Thyroid gland (tissue), 4 donors: ENCODE data around the gene LRRC3B. TPM values are rescaled to one million over a fixed set of nuclear protein-coding genes. Genes with fewer than 3 reads are reported as not detected.

Source experiments
- DNase-seq, 2 donors: peaks; one replicate each; pipeline ENCODE4 v3.0.0-alpha.2; 2019
- H3K27ac ChIP-seq, 3 donors: fragments of 200-600 bp; sonication (generic); 1 replicate in 2 of 3; 2 replicates in 1 of 3; pipeline ENCODE4 v1.5.1; 2016 to 2019; ENCODE audit warnings: mild to moderate bottlenecking in 1 of 3, moderate library complexity in 1 of 3
- H3K27me3 ChIP-seq: fragments of 200-600 bp; sonication (generic); one replicate; pipeline ENCODE4 v1.5.1; 2019
- H3K36me3 ChIP-seq, 2 donors: fragments of 200-600 bp; sonication (generic); one replicate each; pipeline ENCODE4 v1.5.1; 2016 to 2019
- H3K4me1 ChIP-seq, 2 donors: fragments of 200-600 bp; sonication (generic); one replicate each; pipeline ENCODE4 v1.5.1; 2017 to 2019
- H3K4me3 ChIP-seq, 3 donors: fragments of 200-600 bp; sonication (generic); replicated peaks in 1 of 3; 1 replicate in 2 of 3; 2 replicates in 1 of 3; pipeline ENCODE4 v1.5.1; 2016; ENCODE audit warnings: mild to moderate bottlenecking in 1 of 3
- H3K9me3 ChIP-seq: fragments of 200-600 bp; sonication (generic); one replicate; pipeline ENCODE4 v1.5.1; 2017
- POLR2A ChIP-seq, 2 donors: fragments of 450-650 bp; IDR thresholded peaks; one replicate each; pipeline ENCODE4 v1.6.1; 2017; ENCODE audit warnings: antibody characterized with exemption in 2 of 2, mild to moderate bottlenecking in 2 of 2, moderate library complexity in 1 of 2
- WGBS, 2 donors: methylation state at CpG; one replicate each; pipeline ENCODE4 v1.1.5; 2017; 5-methylcytosine and 5-hydroxymethylcytosine counted together
- intact Hi-C: fragments of 100-400 bp; cut with DNase I; formaldehyde crosslinking; loops from one replicate; pipeline ENCODE4 v1.15.1; 2023
- total RNA-seq, 4 donors: library from RNA; depleted of rRNA; stranded (reverse); fragments of >200 nt; gene quantifications; one replicate each; pipeline ENCODE4 v1.2.3, GENCODE V29; 2016
- TF ChIP-seq, protein P1 (sequence below), 6 experiments: fragments of 200-600 bp in 3 of 6; fragments of 450-650 bp in 3 of 6; sonication (generic) in 3 of 6; IDR thresholded peaks; one replicate each; pipeline ENCODE4 v1.5.1; 2016 to 2019; ENCODE audit warnings: antibody characterized with exemption in 6 of 6, mild to moderate bottlenecking in 2 of 6, inconsistent platforms in 1 of 6, moderate library complexity in 1 of 6

LRRC3B gene
- total RNA-seq, 4 donors from 2014 or later = under 0.01 TPM; not detected in 3

DNA sequence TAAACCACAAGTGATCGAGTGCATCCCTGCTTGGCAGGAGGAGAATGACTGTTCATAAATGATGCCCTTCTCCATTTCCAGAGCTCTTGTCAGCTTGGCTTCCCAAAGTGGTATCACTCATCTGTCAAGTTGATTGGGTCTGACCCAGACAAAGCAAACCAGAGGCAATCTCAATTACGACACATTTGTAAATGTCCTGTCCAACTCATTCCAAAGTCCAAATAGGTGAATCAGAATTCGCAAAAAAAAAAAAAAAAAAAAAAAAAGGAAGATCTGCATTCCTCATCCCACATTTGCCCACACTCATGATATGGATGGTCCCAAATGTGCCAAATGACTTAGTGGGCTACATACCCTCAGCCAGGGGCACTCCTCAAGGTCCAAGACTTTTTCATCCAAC lies 91.9 kb downstream of the LRRC3B start:
- Histone ChIP-seq H3K4me1 (no peaks in the 10 kb centered on the region), H3K9me3 (no peaks in the 10 kb centered on the region), H3K27ac (no peak overlapping the region), H3K36me3 (no peaks in the 10 kb centered on the region), H3K4me3 (no peak overlapping the region), H3K27me3 (no peaks in the 10 kb centered on the region)
- intact Hi-C loops = no loop called here
- TF ChIP-seq POLR2A (IDR thresholded peaks at IDR 0.05) = no peak
- TF ChIP-seq, protein P1, sequence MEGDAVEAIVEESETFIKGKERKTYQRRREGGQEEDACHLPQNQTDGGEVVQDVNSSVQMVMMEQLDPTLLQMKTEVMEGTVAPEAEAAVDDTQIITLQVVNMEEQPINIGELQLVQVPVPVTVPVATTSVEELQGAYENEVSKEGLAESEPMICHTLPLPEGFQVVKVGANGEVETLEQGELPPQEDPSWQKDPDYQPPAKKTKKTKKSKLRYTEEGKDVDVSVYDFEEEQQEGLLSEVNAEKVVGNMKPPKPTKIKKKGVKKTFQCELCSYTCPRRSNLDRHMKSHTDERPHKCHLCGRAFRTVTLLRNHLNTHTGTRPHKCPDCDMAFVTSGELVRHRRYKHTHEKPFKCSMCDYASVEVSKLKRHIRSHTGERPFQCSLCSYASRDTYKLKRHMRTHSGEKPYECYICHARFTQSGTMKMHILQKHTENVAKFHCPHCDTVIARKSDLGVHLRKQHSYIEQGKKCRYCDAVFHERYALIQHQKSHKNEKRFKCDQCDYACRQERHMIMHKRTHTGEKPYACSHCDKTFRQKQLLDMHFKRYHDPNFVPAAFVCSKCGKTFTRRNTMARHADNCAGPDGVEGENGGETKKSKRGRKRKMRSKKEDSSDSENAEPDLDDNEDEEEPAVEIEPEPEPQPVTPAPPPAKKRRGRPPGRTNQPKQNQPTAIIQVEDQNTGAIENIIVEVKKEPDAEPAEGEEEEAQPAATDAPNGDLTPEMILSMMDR (IDR thresholded peaks at IDR 0.05) = no peak
- DNase-seq = no peak
- 79 to 92% methylated on average over 3 of the region's 3 CpGs for WGBS, 2 donors

DNA sequence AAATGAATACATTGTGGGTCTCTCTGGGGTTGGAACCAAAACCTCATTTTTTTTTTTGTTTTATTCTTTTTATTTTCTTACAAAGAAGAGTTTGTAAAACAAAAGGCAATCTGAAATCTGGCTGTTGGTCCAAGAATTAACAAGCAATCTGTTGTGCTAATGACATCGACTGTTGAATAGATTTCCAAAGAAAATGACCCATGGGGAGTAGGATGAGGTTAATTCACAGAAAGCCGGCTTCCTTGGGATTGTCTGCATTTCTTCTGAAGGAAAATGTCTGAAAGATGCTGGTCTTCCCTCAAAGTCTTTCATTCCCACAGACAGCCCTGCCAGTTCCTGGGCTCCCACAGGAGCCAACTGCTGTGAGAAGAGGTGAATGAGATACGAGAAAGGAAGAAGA lies 92.9 kb downstream of the LRRC3B start:
- whole genome bisulfite sequencing, 2 donors = 75 to 86% methylated on average over 3 of the region's 3 CpGs
- no peaks in the 10 kb centered on the region for H3K36me3 ChIP-seq
- intact Hi-C loops = no loop called here
- H3K27me3 ChIP-seq = no peaks in the 10 kb centered on the region
- no peaks in the 10 kb centered on the region for H3K4me1 ChIP-seq
- TF ChIP-seq, protein P1 (IDR thresholded peaks at IDR 0.05) = no peak
- no peak for TF ChIP-seq POLR2A (IDR thresholded peaks at IDR 0.05)
- H3K4me3 ChIP-seq = no peak overlapping the region
- H3K9me3 ChIP-seq = no peaks in the 10 kb centered on the region
- no peak for DNase-seq
- no peak overlapping the region for H3K27ac ChIP-seq

DNA sequence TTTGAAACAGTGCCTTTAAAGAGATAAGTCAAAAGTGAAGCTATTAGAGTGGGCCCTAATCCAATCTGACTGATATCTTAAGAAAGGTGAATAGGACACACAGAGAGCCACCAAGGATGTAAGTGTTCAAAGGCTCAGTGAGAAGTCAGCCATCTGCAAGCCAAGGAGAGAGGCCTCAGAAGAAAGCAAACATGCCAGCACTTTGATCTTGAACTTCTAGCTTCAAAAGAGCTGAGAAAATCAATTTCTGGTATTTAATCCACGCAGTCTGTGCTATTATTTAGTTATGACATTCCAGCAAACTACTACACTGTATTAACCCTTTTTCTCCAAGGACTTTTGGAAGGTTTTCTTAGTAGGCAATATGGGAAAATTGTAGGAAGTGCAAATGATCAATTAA lies 95.7 kb downstream of the LRRC3B start:
- 52 to 76% methylated on average over 1 of the region's 1 CpG for WGBS, 2 donors
- no peak overlapping the region for H3K27ac ChIP-seq
- no peak for TF ChIP-seq POLR2A (IDR thresholded peaks at IDR 0.05)
- TF ChIP-seq, protein P1 (IDR thresholded peaks at IDR 0.05) = no peak
- no peak overlapping the region for H3K4me3 ChIP-seq
- H3K9me3 ChIP-seq = no peaks in the 10 kb centered on the region
- no peaks in the 10 kb centered on the region for H3K36me3 ChIP-seq
- DNase-seq = no peak
- intact Hi-C loops = no loop called here
- no peaks in the 10 kb centered on the region for H3K27me3 ChIP-seq
- H3K4me1 ChIP-seq = no peaks in the 10 kb centered on the region

DNA sequence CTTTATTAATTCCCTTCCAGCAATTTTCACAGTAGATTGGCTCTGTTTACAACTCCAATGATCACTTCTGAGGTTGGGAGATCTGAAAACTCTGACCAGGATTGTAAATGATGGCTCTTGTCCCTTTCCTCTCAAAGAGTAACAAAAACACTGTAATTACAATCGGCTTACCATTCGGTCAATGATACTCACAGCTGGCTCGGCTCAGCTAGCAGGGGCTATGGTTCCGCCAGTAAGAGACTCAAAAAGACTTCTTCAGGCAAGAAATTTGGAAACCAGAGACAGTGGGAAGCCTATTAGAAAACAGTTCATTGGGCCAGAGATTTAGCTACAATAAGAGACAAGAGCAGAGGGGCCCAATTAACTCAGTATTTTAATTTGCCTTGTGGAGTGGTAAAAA lies 96.6 kb downstream of the LRRC3B start:
- Histone ChIP-seq H3K36me3 (no peaks in the 10 kb centered on the region), H3K4me3 (no peak overlapping the region), H3K4me1 (no peaks in the 10 kb centered on the region), H3K27ac (no peak overlapping the region), H3K27me3 (no peaks in the 10 kb centered on the region), H3K9me3 (no peaks in the 10 kb centered on the region)
- WGBS, 2 donors = 28 to 44% methylated on average over 4 of the region's 4 CpGs
- intact Hi-C loops = no loop called here
- no peak for TF ChIP-seq POLR2A (IDR thresholded peaks at IDR 0.05)
- TF ChIP-seq, protein P1 (IDR thresholded peaks at IDR 0.05) = no peak
- DNase-seq = no peak

DNA sequence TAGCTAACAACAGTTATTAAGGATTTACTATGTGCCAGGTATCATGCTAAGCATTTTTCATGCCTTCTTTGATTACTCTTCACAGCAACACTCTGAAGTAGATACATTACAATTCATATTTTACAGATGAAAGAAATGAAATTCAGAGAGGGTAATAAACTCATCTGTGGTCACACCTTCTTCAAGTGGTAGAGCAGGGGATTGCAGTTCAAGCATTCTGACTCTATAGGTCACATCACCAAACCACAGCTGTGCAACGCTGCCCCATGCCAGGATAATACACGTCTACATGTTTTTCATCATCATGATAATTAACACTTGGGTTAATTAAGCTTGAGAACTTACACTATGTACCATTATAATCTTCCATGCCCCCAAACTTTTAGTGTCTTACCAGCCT lies 98.5 kb downstream of the LRRC3B start:
- 89 to 94% methylated on average over 2 of the region's 2 CpGs for WGBS, 2 donors
- intact Hi-C loops = no loop called here
- Histone ChIP-seq H3K9me3 (no peaks in the 10 kb centered on the region), H3K36me3 (no peaks in the 10 kb centered on the region), H3K27ac (no peak overlapping the region), H3K4me3 (no peak overlapping the region), H3K4me1 (no peaks in the 10 kb centered on the region), H3K27me3 (no peaks in the 10 kb centered on the region)
- DNase-seq = no peak
- TF ChIP-seq POLR2A (IDR thresholded peaks at IDR 0.05) = no peak
- TF ChIP-seq, protein P1 (IDR thresholded peaks at IDR 0.05) = no peak
